Measurements from ENCODE around the gene PLCB1. TPM values are rescaled to one million over a fixed set of nuclear protein-coding genes. Genes with fewer than 3 reads are reported as not detected.

PLCB1 gene
- total and polyA plus RNA-seq, 7 donors: 1.5 to 10.7 (median 4.2) TPM

GRCh38 chr20:8175741-8176675, 43.9 kb downstream of the PLCB1 start:
- Histone ChIP-seq H3K27me3 (ENCODE audit: insufficient read depth in 3 of 3, low read length in 2 of 3) (no peaks in the 10 kb centered on the region), H3K4me3 (no peak overlapping the region), H3K36me3 (ENCODE audit: insufficient read depth in 1 of 2, low read depth in 1 of 2) (no peaks in the 10 kb centered on the region), H3K27ac (no peak overlapping the region), H3K4me1 (peaks cover 5% of the 10 kb centered on the region), H3K9me3 (no peaks in the 10 kb centered on the region)
- ATAC-seq (no peak), DNase-seq (no peak)
- 92 to 96% (median 95%) methylated on average over 6 of the region's 6 CpGs for WGBS, 3 donors
- intact Hi-C loops (cut with DNase I): no loop called here
- TF ChIP-seq CTCF (IDR thresholded peaks at IDR 0.05): no peak

GRCh38 chr20:8183526-8183925, 51.5 kb downstream of the PLCB1 start:
- no peak overlapping the region for H3K27ac ChIP-seq
- ATAC-seq (no peak), DNase-seq (no peak)
- no peak for TF ChIP-seq CTCF (IDR thresholded peaks at IDR 0.05)
- H3K9me3 ChIP-seq: no peaks in the 10 kb centered on the region
- H3K27me3 ChIP-seq (ENCODE audit: insufficient read depth in 3 of 3, low read length in 2 of 3): no peaks in the 10 kb centered on the region
- WGBS, 3 donors: 60 to 93% (median 70%) methylated on average over 2 of the region's 2 CpGs
- intact Hi-C loops (cut with DNase I): no loop called here
- H3K4me3 ChIP-seq: no peak overlapping the region
- H3K4me1 ChIP-seq: peaks cover 12% of the 10 kb centered on the region
- H3K36me3 ChIP-seq (ENCODE audit: insufficient read depth in 1 of 2, low read depth in 1 of 2): no peaks in the 10 kb centered on the region

GRCh38 chr20:8187740-8188139, 55.7 kb downstream of the PLCB1 start:
- Histone ChIP-seq H3K36me3 (ENCODE audit: insufficient read depth in 1 of 2, low read depth in 1 of 2) (no peaks in the 10 kb centered on the region), H3K4me1 (peaks cover 24% of the 10 kb centered on the region), H3K27me3 (ENCODE audit: insufficient read depth in 3 of 3, low read length in 2 of 3) (no peaks in the 10 kb centered on the region), H3K27ac (no peak overlapping the region), H3K9me3 (no peaks in the 10 kb centered on the region), H3K4me3 (no peak overlapping the region)
- intact Hi-C loops (cut with DNase I): no loop called here
- 86 to 95% (median 87%) methylated on average over 2 of the region's 2 CpGs for WGBS, 3 donors
- TF ChIP-seq CTCF (IDR thresholded peaks at IDR 0.05): no peak
- ATAC-seq (no peak), DNase-seq (no peak)

GRCh38 chr20:8190043-8190880, 58.2 kb downstream of the PLCB1 start:
- Histone ChIP-seq H3K9me3 (peaks cover 14% of the 10 kb centered on the region), H3K4me1 (peaks cover 16% of the 10 kb centered on the region), H3K4me3 (no peak overlapping the region), H3K36me3 (ENCODE audit: insufficient read depth in 1 of 2, low read depth in 1 of 2) (peaks cover 0 to 3% of the 10 kb centered on the region in 2 donors), H3K27ac (no peak overlapping the region), H3K27me3 (ENCODE audit: insufficient read depth in 3 of 3, low read length in 2 of 3) (no peaks in the 10 kb centered on the region)
- no peak for TF ChIP-seq CTCF (IDR thresholded peaks at IDR 0.05)
- no peak for DNase-seq
- no peak for ATAC-seq
- intact Hi-C loops (cut with DNase I): no loop called here
- WGBS, 3 donors: 60 to 82% (median 61%) methylated on average over 7 of the region's 7 CpGs
